SK-N-MC (cell line): ENCODE data around the gene DYNC1LI2.

ENCODE experiments used
- EZH2 ChIP-seq: fragments of 200-600 bp; sonication (generic); IDR thresholded peaks from one replicate; pipeline ENCODE4 v1.6.1; 2017; ENCODE audit warnings: antibody characterized with exemption
- POLR2AphosphoS5 ChIP-seq: IDR thresholded peaks from 2 replicates; pipeline ENCODE4 v1.6.1; 2012; ENCODE audit warnings: mild to moderate bottlenecking, low read depth, low read length, borderline replicate concordance

- TF ChIP-seq EZH2 (no peak), POLR2AphosphoS5 (peak; percentile 40; the same call in 1 of the 2 replicates)
Measured at GRCh38 chr16:66696669-66697630, 54.5 kb downstream of the DYNC1LI2 start, which contains the start of gene CMTM4.
